ENCODE measurements around the gene STARD3.

- TF ChIP-seq CTCF (IDR thresholded peaks at IDR 0.05; ENCODE audit: insufficient read depth, low read depth, low read length) (no peak), EZH2 (IDR thresholded peaks at IDR 0.05; ENCODE audit: insufficient read depth, low read length) (no peak)
Observed at GRCh38 chr17:39602533-39603303, 34.2 kb upstream of the STARD3 start.
